HG03432 (cell line): ENCODE data around the gene TRAF3IP1.
"Not testable (repeated sequence)": the region's sequence is repeated elsewhere in the genome, so short reads cannot be mapped to it uniquely, and the experiment has no call there.

ENCODE experiments used
- ATAC-seq: cut with Tn5 transposase; IDR thresholded peaks from one replicate; pipeline ENCODE4 v1.9.1; 2021; ENCODE audit warnings: mild to moderate bottlenecking, moderate library complexity; ENCODE audit not compliant: unreplicated experiment

The TRAF3IP1 gene

GRCh38 chr2:238442257-238442656 lies 121.9 kb downstream of the TRAF3IP1 start:
- ATAC-seq: not testable (repeated sequence)

GRCh38 chr2:238444242-238444641 lies 123.9 kb downstream of the TRAF3IP1 start:
- ATAC-seq: no peak

GRCh38 chr2:238445409-238446190 lies 125.3 kb downstream of the TRAF3IP1 start:
- no peak for ATAC-seq

- ATAC-seq: no peak
Observed at GRCh38 chr2:238446371-238446770, 126.1 kb downstream of the TRAF3IP1 start.

- no peak for ATAC-seq
Observed at GRCh38 chr2:238448031-238448955, 128.0 kb downstream of the TRAF3IP1 start.

DNA sequence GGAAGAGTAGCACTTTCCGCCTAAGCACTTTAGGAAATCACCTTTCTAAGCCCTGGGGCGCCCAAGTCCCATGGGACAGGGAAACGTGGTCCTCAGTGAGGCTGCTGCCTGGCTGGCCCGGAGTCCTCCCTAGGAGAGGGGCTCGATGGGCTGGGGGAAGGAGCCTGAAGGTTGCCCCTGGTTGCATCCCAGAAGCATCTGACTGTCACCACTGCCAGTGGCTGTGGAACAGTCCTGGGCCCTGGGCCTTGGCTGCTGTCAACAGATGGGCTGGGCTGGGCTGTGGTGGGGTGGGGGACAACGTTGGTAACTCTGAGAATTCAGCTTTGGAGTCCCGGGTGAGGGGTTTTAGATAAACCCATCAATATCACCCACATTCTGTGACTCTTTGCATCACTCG lies 128.9 kb downstream of the TRAF3IP1 start:
- ATAC-seq: no peak

GRCh38 chr2:238449909-238450417 lies 129.6 kb downstream of the TRAF3IP1 start:
- ATAC-seq: no peak

DNA sequence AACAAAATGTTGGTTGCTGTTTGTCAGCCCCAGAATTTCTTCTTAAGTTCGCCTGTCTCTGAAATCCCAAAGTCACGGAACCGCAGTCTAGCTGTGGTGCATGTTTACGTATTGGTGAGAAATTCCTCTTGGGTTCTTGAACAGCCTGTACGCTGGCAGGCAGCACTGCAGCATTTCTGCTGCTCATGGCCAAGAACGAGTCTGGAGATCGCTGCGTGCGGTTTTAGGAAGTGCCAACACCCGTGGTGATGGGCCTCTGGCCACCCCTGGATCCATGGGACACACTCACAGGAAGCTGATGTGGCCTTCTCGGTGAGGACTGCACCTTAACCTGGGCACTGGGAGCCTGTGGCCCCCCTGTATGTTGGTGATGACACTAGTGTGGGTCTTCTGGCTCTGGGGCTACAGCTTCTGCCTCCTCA lies 130.1 kb downstream of the TRAF3IP1 start:
- ATAC-seq: no peak
